Lung (tissue), 12 donors: ENCODE data around the gene FLT3. TPM values are rescaled to one million over a fixed set of nuclear protein-coding genes. Genes with fewer than 3 reads are reported as not detected.
A peak's percentile ranks its signal among the peaks of the same experiment; 100 is the strongest.
"Not testable (repeated sequence)": the region's sequence is repeated elsewhere in the genome, so short reads cannot be mapped to it uniquely, and the experiment has no call there.

Experiments
- ATAC-seq: fragments of 200-7000 bp; cut with Tn5 transposase; one replicate; pipeline ENCODE4 v1.9.1; 2020; ENCODE audit warnings: moderate number of reproducible peaks; ENCODE audit not compliant: insufficient read depth, low FRiP score
- DNase-seq, 3 donors: peaks; one replicate each; pipeline ENCODE4 v3.0.0-alpha.2; 2013 to 2017
- H3K27ac ChIP-seq, 2 donors: one replicate each; pipeline ENCODE4 v1.5.1; 2013; ENCODE audit warnings: mild to moderate bottlenecking in 2 of 2, moderate library complexity in 2 of 2, control low read depth in 1 of 2, inconsistent platforms in 1 of 2, low read depth in 1 of 2, low read length in 1 of 2
- H3K27me3 ChIP-seq, 3 donors: one replicate each; pipeline ENCODE4 v1.5.1; 2013; ENCODE audit warnings: low read length in 2 of 3; ENCODE audit not compliant: control insufficient read depth in 3 of 3, insufficient read depth in 3 of 3
- H3K36me3 ChIP-seq, 4 donors: one replicate each; pipeline ENCODE4 v1.5.1; 2013; ENCODE audit warnings: low read length in 4 of 4, mild to moderate bottlenecking in 1 of 4, moderate library complexity in 1 of 4; ENCODE audit not compliant: control insufficient read depth in 4 of 4, insufficient read depth in 4 of 4
- H3K4me1 ChIP-seq, 5 donors: one replicate each; pipeline ENCODE4 v1.5.1; 2013; ENCODE audit warnings: low read length in 5 of 5, mild to moderate bottlenecking in 2 of 5, moderate library complexity in 1 of 5; ENCODE audit not compliant: control insufficient read depth in 5 of 5, insufficient read depth in 5 of 5
- H3K4me3 ChIP-seq: one replicate; pipeline ENCODE4 v1.5.1; 2013; ENCODE audit warnings: mild to moderate bottlenecking, control low read depth, moderate library complexity
- H3K9ac ChIP-seq, 2 donors: one replicate each; pipeline ENCODE4 v1.5.1; 2013; ENCODE audit warnings: low read length in 2 of 2, control low read depth in 1 of 2; ENCODE audit not compliant: insufficient read depth in 1 of 2
- H3K9me3 ChIP-seq, 4 donors: one replicate each; pipeline ENCODE4 v1.5.1; 2013; ENCODE audit warnings: low read length in 3 of 4, mild to moderate bottlenecking in 1 of 4, moderate library complexity in 1 of 4; ENCODE audit not compliant: control insufficient read depth in 4 of 4, insufficient read depth in 3 of 4
- WGBS, 2 donors: extraction: QIAGEN DNeasy Blood & Tissue Kit; methylation state at CpG; one replicate each; pipeline ENCODE4 v1.1.7; 2013; 5-methylcytosine and 5-hydroxymethylcytosine counted together
- polyA plus RNA-seq, 2 donors: library from polyadenylated mRNA; stranded (reverse); fragments of 200-250 nt; gene quantifications; one replicate each; pipeline ENCODE4 v1.2.1, GENCODE V29; 2013
- total RNA-seq, 2 donors: library from RNA; depleted of rRNA in 1 of 2; stranded (reverse); fragments of >200 nt in 1 of 2; gene quantifications; one replicate each; pipeline ENCODE4 v1.2.1, GENCODE V29; 2014 to 2021
- TF ChIP-seq, protein P1 (sequence below): IDR thresholded peaks from 2 replicates; pipeline ENCODE4 v1.5.1; 2012; ENCODE audit warnings: mild to moderate bottlenecking; ENCODE audit errors: control extremely low read depth, extremely low read depth
- donor health status: control.
- donor health status: control.
- donor health status: Bipolar disorder and iron deficiency.
- donor health status: healthy.
- donor health status: DM: yes; HTN: yes; CAD: no.

The FLT3 gene
- total and polyA plus RNA-seq, 4 donors, result 0.43 to 1.9 (median 0.72) TPM

DNA sequence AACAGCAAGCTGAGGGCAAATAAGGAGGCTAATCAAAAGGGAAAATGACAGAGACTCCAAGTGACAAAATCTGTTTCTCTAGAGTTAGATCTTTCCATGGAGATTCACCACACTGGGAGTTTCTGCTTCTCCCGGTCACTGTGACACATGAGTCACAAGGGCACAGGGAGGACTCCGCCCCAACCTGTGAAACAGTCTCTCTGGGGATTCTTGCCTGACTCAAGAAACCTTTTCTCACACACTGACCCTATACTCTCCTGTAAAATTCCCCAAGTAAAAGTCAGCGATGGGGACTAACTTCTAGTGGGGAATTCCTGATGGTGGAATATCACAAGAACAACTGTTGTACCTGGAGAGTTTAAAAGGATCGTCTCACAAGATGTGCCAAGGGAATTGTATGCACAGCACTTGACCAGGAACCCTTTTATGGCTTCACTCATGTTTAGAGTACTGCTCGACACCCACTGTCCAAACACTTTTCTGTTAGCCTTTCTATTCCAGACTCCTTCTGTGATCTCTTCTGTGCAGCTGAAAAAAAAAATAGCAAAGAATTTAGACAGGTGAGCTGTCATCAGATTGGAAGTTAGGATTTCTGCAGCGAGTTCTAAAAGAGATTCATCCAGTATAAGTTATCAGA is 65.1 kb downstream of the FLT3 start:
- DNase-seq, result no peak
- TF ChIP-seq, protein P1, sequence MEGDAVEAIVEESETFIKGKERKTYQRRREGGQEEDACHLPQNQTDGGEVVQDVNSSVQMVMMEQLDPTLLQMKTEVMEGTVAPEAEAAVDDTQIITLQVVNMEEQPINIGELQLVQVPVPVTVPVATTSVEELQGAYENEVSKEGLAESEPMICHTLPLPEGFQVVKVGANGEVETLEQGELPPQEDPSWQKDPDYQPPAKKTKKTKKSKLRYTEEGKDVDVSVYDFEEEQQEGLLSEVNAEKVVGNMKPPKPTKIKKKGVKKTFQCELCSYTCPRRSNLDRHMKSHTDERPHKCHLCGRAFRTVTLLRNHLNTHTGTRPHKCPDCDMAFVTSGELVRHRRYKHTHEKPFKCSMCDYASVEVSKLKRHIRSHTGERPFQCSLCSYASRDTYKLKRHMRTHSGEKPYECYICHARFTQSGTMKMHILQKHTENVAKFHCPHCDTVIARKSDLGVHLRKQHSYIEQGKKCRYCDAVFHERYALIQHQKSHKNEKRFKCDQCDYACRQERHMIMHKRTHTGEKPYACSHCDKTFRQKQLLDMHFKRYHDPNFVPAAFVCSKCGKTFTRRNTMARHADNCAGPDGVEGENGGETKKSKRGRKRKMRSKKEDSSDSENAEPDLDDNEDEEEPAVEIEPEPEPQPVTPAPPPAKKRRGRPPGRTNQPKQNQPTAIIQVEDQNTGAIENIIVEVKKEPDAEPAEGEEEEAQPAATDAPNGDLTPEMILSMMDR, result no peak
- H3K9me3 ChIP-seq, result peaks cover 0 to 5% (median 0%) of the 10 kb centered on the region in 4 donors
- peaks cover 0 to 4% (median 0%) of the 10 kb centered on the region in 5 donors for H3K4me1 ChIP-seq
- peaks cover 0 to 2% (median 0%) of the 10 kb centered on the region in 3 donors for H3K27me3 ChIP-seq
- H3K9ac ChIP-seq, result no peak overlapping the region
- ATAC-seq, result peak; percentile 54
- no peak overlapping the region for H3K4me3 ChIP-seq
- H3K27ac ChIP-seq, result no peak overlapping the region
- 55 to 79% methylated on average over 6 of the region's 6 CpGs for WGBS, 2 donors
- no peaks in the 10 kb centered on the region for H3K36me3 ChIP-seq

DNA sequence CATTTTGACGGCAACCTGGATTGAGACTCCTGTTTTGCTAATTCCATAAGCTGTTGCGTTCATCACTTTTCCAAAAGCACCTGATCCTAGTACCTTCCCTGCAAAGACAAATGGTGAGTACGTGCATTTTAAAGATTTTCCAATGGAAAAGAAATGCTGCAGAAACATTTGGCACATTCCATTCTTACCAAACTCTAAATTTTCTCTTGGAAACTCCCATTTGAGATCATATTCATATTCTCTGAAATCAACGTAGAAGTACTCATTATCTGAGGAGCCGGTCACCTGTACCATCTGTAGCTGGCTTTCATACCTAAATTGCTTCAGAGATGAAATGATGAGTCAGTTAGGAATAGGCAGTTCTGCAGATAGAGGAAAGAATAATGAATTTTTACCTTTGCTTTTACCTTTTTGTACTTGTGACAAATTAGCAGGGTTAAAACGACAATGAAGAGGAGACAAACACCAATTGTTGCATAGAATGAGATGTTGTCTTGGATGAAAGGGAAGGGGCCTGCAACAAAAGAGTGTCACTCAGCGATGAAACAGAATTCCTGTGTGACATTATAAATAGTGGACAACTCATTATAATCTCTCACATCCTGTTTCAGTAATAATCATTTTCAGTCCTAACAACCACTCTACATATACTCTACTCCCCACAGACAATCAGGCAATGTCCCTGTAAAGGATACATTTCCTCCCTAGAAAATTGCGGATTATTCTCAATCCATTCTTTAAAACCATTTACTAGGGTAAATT is 66.3 kb downstream of the FLT3 start:
- ATAC-seq (no peak), DNase-seq (no peak)
- Histone ChIP-seq H3K36me3 (no peaks in the 10 kb centered on the region), H3K4me1 (peaks cover 0 to 4% (median 0%) of the 10 kb centered on the region in 5 donors), H3K4me3 (no peak overlapping the region), H3K9ac (no peak overlapping the region), H3K27me3 (peaks cover 0 to 4% (median 2%) of the 10 kb centered on the region in 3 donors), H3K9me3 (peaks cover 0 to 5% (median 0%) of the 10 kb centered on the region in 4 donors), H3K27ac (no peak overlapping the region)
- TF ChIP-seq, protein P1, result no peak
- WGBS, 2 donors, result 84 to 88% methylated on average over 8 of the region's 8 CpGs

- not testable (repeated sequence) for H3K9me3 ChIP-seq, DNase-seq, H3K36me3 ChIP-seq, H3K27ac ChIP-seq, H3K27me3 ChIP-seq, H3K4me3 ChIP-seq, H3K9ac ChIP-seq, ATAC-seq, H3K4me1 ChIP-seq
- 81 to 82% methylated on average over 1 of the region's 1 CpG for WGBS, 2 donors
Observed at GRCh38 chr13:28032438-28032837, 67.9 kb downstream of the FLT3 start.

GRCh38 chr13:28031896-28032288 is 68.5 kb downstream of the FLT3 start:
- H3K36me3 ChIP-seq, result no peaks in the 10 kb centered on the region
- 56 to 68% methylated on average over 5 of the region's 5 CpGs for WGBS, 2 donors
- TF ChIP-seq, protein P1, result no peak
- no peak overlapping the region for H3K4me3 ChIP-seq
- ATAC-seq (no peak), DNase-seq (no peak)
- H3K27me3 ChIP-seq, result peaks cover 0 to 4% (median 0%) of the 10 kb centered on the region in 3 donors
- H3K9me3 ChIP-seq, result peaks cover 0 to 5% (median 0%) of the 10 kb centered on the region in 4 donors
- H3K9ac ChIP-seq, result no peak overlapping the region
- no peak overlapping the region for H3K27ac ChIP-seq
- H3K4me1 ChIP-seq, result peaks cover 0 to 4% (median 0%) of the 10 kb centered on the region in 5 donors
